PC-3 (cell line): Measurements from ENCODE around the gene SUSD4. TPM values are rescaled to one million over a fixed set of nuclear protein-coding genes. Genes with fewer than 3 reads are reported as not detected.

Experiments used
- ATAC-seq: fragments of 200-7000 bp; cut with Tn5 transposase; 2 replicates; pipeline ENCODE4 v1.9.1; 2020; ENCODE audit warnings: mild to moderate bottlenecking, moderate library complexity
- BruUV-seq: library from RNA; stranded (reverse); fragments of 400-500 nt; replicated peaks from 2 replicates; lab custom pipeline; 2021; lab: Mats Ljungman, UMichigan
- CTCF ChIA-PET: fragments of 300-600 bp; sonication (Branson Sonifier 250); formaldehyde crosslinking; loops from one replicate; lab custom pipeline; 2022; ENCODE audit warnings: antibody characterized with exemption; lab: Charles Lee
- POLR2A ChIA-PET: fragments of 300-600 bp; sonication (Branson Sonifier 250); formaldehyde crosslinking; loops from one replicate; lab custom pipeline; 2022; ENCODE audit warnings: antibody characterized with exemption; ENCODE audit not compliant: unreplicated experiment; lab: Charles Lee
- DNase-seq: peaks from one replicate; pipeline ENCODE4 v3.0.0-alpha.2; 2015
- H2AFZ ChIP-seq: fragments of 300-600 bp; sonication (generic); 2 replicates; pipeline ENCODE4 v1.6.0; 2016; ENCODE audit warnings: antibody characterized with exemption, low read length
- H3F3A ChIP-seq: fragments of 300-600 bp; sonication (generic); one replicate; pipeline ENCODE4 v1.6.0; 2017; ENCODE audit warnings: antibody characterized with exemption, low read length, control low read depth, mild to moderate bottlenecking; ENCODE audit not compliant: unreplicated experiment
- H3K27ac ChIP-seq: fragments of 300-600 bp; sonication (generic); 2 replicates; pipeline ENCODE4 v1.5.1; 2016; ENCODE audit warnings: mild to moderate bottlenecking, low read length
- H3K27me3 ChIP-seq: fragments of 300-600 bp; sonication (generic); 2 replicates; pipeline ENCODE4 v1.6.1; 2016; ENCODE audit warnings: low read length, mixed read lengths
- H3K36me3 ChIP-seq: fragments of 300-600 bp; sonication (generic); 2 replicates; pipeline ENCODE4 v1.6.1; 2016; ENCODE audit warnings: low read depth, mixed run types, low read length, mixed read lengths
- H3K4me1 ChIP-seq: fragments of 300-600 bp; sonication (generic); 2 replicates; pipeline ENCODE4 v1.5.1; 2016; ENCODE audit warnings: low read length; ENCODE audit not compliant: insufficient read depth
- H3K4me2 ChIP-seq: fragments of 300-600 bp; sonication (generic); 2 replicates; pipeline ENCODE4 v1.6.0; 2016; ENCODE audit warnings: low read length
- H3K4me3 ChIP-seq: fragments of 300-600 bp; sonication (generic); 2 replicates; pipeline ENCODE4 v1.5.1; 2016; ENCODE audit warnings: mild to moderate bottlenecking, low read length, mixed read lengths
- H3K79me2 ChIP-seq: fragments of 300-600 bp; sonication (generic); 2 replicates; pipeline ENCODE4 v1.6.1; 2017; ENCODE audit warnings: low read length, mixed read lengths
- H3K9ac ChIP-seq: fragments of 300-600 bp; sonication (generic); 2 replicates; pipeline ENCODE4 v1.6.0; 2016; ENCODE audit warnings: mild to moderate bottlenecking, low read length
- H3K9me2 ChIP-seq: fragments of 300-600 bp; sonication (generic); replicated peaks from 2 replicates; pipeline ENCODE4 v1.6.1; 2016; ENCODE audit warnings: mixed run types, low read length, mixed read lengths
- H3K9me3 ChIP-seq: fragments of 300-600 bp; sonication (generic); 2 replicates; pipeline ENCODE4 v1.6.1; 2016; ENCODE audit warnings: low read length, mixed read lengths
- H4K20me1 ChIP-seq: fragments of 300-600 bp; sonication (generic); 2 replicates; pipeline ENCODE4 v1.6.1; 2016; ENCODE audit warnings: low read length, mixed read lengths
- EZH2 ChIP-seq: fragments of 300-600 bp; sonication (generic); IDR thresholded peaks from one replicate; pipeline ENCODE4 v1.6.1; 2017; ENCODE audit warnings: antibody characterized with exemption, mild to moderate bottlenecking, low read length; ENCODE audit not compliant: unreplicated experiment
- EZH2phosphoT487 ChIP-seq: fragments of 300-600 bp; sonication (generic); IDR thresholded peaks from 2 replicates; pipeline ENCODE4 v1.6.1; 2018; ENCODE audit warnings: mild to moderate bottlenecking, antibody characterized with exemption, low read length, borderline replicate concordance
- intact Hi-C: fragments of 100-400 bp; cut with micrococcal nuclease; formaldehyde crosslinking; loops from 2 replicates; pipeline ENCODE4 v1.9.0; 2023
- total RNA-seq: library from RNA; depleted of rRNA; stranded (reverse); fragments of >200 nt; gene quantifications from 2 replicates; pipeline ENCODE4 v1.2.3, GENCODE V29; 2014
- TF ChIP-seq, protein P1 (sequence below): fragments of 300-600 bp; sonication (generic); conservative IDR thresholded peaks from 2 replicates; pipeline ENCODE4 v1.5.1; 2017; ENCODE audit warnings: antibody characterized with exemption, low read depth, mild to moderate bottlenecking, low read length

The SUSD4 gene
- total RNA-seq, 1 experiment from 2014 or later: 5.2 TPM

DNA sequence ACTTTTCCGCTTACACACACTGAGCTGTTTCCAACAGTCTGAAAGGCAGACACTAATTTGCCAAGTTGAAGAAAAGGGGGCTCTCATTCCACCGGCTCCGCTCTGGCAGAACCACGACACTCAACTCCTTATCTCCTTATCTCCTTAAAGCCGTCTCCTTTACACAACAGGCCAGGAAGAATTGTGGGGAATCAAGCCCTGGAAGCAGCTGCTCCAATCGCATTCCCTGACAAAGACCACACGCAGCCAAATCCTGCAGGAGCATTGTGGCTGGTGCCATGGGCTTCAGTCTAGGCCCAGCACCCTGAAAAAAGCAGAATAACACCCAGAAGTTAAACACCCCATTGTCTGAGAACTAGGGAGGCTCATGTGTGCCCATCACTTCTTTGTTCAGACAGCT lies 24.1 kb downstream of the SUSD4 start:
- no peaks in the 10 kb centered on the region for H3F3A ChIP-seq
- intact Hi-C loops: no loop called here
- peaks cover 74% of the 10 kb centered on the region for H3K27me3 ChIP-seq
- H3K9me3 ChIP-seq: no peaks in the 10 kb centered on the region
- BruUV-seq: no TSS peak
- no peaks in the 10 kb centered on the region for H3K4me1 ChIP-seq
- no peak for TF ChIP-seq EZH2phosphoT487
- TF ChIP-seq, protein P1, sequence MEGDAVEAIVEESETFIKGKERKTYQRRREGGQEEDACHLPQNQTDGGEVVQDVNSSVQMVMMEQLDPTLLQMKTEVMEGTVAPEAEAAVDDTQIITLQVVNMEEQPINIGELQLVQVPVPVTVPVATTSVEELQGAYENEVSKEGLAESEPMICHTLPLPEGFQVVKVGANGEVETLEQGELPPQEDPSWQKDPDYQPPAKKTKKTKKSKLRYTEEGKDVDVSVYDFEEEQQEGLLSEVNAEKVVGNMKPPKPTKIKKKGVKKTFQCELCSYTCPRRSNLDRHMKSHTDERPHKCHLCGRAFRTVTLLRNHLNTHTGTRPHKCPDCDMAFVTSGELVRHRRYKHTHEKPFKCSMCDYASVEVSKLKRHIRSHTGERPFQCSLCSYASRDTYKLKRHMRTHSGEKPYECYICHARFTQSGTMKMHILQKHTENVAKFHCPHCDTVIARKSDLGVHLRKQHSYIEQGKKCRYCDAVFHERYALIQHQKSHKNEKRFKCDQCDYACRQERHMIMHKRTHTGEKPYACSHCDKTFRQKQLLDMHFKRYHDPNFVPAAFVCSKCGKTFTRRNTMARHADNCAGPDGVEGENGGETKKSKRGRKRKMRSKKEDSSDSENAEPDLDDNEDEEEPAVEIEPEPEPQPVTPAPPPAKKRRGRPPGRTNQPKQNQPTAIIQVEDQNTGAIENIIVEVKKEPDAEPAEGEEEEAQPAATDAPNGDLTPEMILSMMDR: no peak
- no peak for TF ChIP-seq EZH2
- H3K79me2 ChIP-seq: no peaks in the 10 kb centered on the region
- no peaks in the 10 kb centered on the region for H4K20me1 ChIP-seq
- no peak overlapping the region for H3K4me2 ChIP-seq
- no peaks in the 10 kb centered on the region for H3K9me2 ChIP-seq
- POLR2A ChIA-PET: no interaction called here
- CTCF ChIA-PET: no interaction called here
- H3K4me3 ChIP-seq: no peak overlapping the region
- DNase-seq: no peak
- no peak overlapping the region for H3K9ac ChIP-seq
- H3K36me3 ChIP-seq: no peaks in the 10 kb centered on the region
- no peak overlapping the region for H3K27ac ChIP-seq
- no peak overlapping the region for H2AFZ ChIP-seq
- ATAC-seq: no peak

- no peak for ATAC-seq
- H3K4me3 ChIP-seq: no peak overlapping the region
- H4K20me1 ChIP-seq: no peaks in the 10 kb centered on the region
- no peak for DNase-seq
- H2AFZ ChIP-seq: no peak overlapping the region
- H3F3A ChIP-seq: no peaks in the 10 kb centered on the region
- no peaks in the 10 kb centered on the region for H3K9me2 ChIP-seq
- TF ChIP-seq, protein P1: no peak
- TF ChIP-seq EZH2 (no peak), EZH2phosphoT487 (no peak)
- intact Hi-C loops: no loop called here
- H3K27me3 ChIP-seq: peaks cover 72% of the 10 kb centered on the region
- no peak overlapping the region for H3K27ac ChIP-seq
- no peaks in the 10 kb centered on the region for H3K4me1 ChIP-seq
- H3K9ac ChIP-seq: no peak overlapping the region
- H3K9me3 ChIP-seq: no peaks in the 10 kb centered on the region
- no peaks in the 10 kb centered on the region for H3K36me3 ChIP-seq
- ChIA-PET CTCF (no interaction called here), POLR2A (no interaction called here)
- BruUV-seq: no TSS peak
- no peak overlapping the region for H3K4me2 ChIP-seq
- no peaks in the 10 kb centered on the region for H3K79me2 ChIP-seq
These were observed 24.9 kb downstream of the SUSD4 start for GRCh38 chr1:223338811-223339746.

DNA sequence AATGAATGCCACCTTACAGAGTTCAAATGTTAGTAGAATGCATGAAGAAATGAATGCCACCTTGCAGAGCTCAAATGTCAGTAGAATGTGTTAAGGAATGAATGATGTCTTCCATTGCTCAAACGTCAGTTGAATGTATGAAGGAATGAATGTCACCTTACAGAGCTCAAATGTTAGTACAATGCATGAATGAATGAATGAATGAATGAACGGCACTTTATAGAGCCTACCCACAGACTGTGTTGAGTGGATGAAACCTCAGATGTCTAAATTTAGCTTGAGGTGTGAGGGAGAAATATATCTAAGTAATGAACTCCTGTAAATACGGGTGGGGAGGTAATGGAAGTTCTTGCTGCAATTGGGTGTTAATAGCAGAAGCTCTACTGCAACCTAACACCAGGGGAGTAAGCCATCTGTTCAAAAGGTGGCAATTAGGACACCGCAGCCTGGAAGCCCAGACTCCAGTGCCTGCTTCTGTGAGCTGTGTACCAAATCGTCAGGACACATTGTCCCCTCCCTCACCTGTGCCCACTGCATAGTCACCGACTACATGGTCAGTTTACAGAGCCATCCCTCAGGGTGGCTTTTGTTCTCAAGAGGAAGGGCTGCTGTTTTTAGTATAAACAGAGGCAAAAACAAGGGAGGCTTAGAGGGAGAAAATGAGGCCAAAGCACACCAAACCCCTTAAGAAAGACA lies 26.7 kb downstream of the SUSD4 start:
- Histone ChIP-seq H3K9me2 (no peaks in the 10 kb centered on the region), H3K9me3 (no peaks in the 10 kb centered on the region), H3K4me3 (no peak overlapping the region), H3F3A (no peaks in the 10 kb centered on the region), H3K4me1 (no peaks in the 10 kb centered on the region), H4K20me1 (no peaks in the 10 kb centered on the region), H3K27me3 (peaks cover 66% of the 10 kb centered on the region), H3K4me2 (no peak overlapping the region), H3K27ac (no peak overlapping the region), H3K79me2 (no peaks in the 10 kb centered on the region), H2AFZ (no peak overlapping the region), H3K9ac (no peak overlapping the region), H3K36me3 (no peaks in the 10 kb centered on the region)
- intact Hi-C loops: no loop called here
- TF ChIP-seq EZH2phosphoT487: no peak
- TF ChIP-seq, protein P1: no peak
- TF ChIP-seq EZH2: no peak
- ATAC-seq (no peak), DNase-seq (no peak)
- ChIA-PET CTCF (no interaction called here), POLR2A (no interaction called here)
- BruUV-seq: no TSS peak
